H9 (cell line): ENCODE results near the gene MYH11. TPM values are rescaled to one million over a fixed set of nuclear protein-coding genes. Genes with fewer than 3 reads are reported as not detected.

Source experiments
- DNase-seq: peaks from one replicate; pipeline ENCODE4 v3.0.0-alpha.2; 2017
- H2AFZ ChIP-seq: one replicate; pipeline ENCODE4 v1.6.1; 2013; ENCODE audit warnings: mild to moderate bottlenecking, low read length, control low read depth, moderate library complexity
- H2AK5ac ChIP-seq: 2 replicates; pipeline ENCODE4 v1.6.1; 2013; ENCODE audit warnings: low read length, control low read depth, mixed read lengths; ENCODE audit not compliant: insufficient read length
- H2BK120ac ChIP-seq: one replicate; pipeline ENCODE4 v1.6.1; 2013; ENCODE audit warnings: low read depth, mild to moderate bottlenecking, low read length, control low read depth, inconsistent platforms; ENCODE audit not compliant: poor library complexity, severe bottlenecking
- H2BK12ac ChIP-seq: 2 replicates; pipeline ENCODE4 v1.6.1; 2013; ENCODE audit warnings: low read length, control low read depth, mixed read lengths, low read depth; ENCODE audit not compliant: insufficient read length
- H2BK15ac ChIP-seq: 2 replicates; pipeline ENCODE4 v1.6.1; 2013; ENCODE audit warnings: low read depth, low read length, control low read depth
- H2BK20ac ChIP-seq: one replicate; pipeline ENCODE4 v1.6.1; 2013; ENCODE audit warnings: low read depth, mild to moderate bottlenecking, low read length, control low read depth, inconsistent platforms; ENCODE audit not compliant: poor library complexity, severe bottlenecking
- H2BK5ac ChIP-seq: 2 replicates; pipeline ENCODE4 v1.6.1; 2013; ENCODE audit warnings: low read length, control low read depth, mixed read lengths; ENCODE audit not compliant: insufficient read length
- H3K14ac ChIP-seq: 2 replicates; pipeline ENCODE4 v1.6.1; 2013; ENCODE audit warnings: low read length, control low read depth; ENCODE audit not compliant: insufficient read depth
- H3K18ac ChIP-seq: 2 replicates; pipeline ENCODE4 v1.6.1; 2013; ENCODE audit warnings: low read depth, mild to moderate bottlenecking, mixed read lengths, low read length, control low read depth; ENCODE audit not compliant: insufficient read length
- H3K23ac ChIP-seq: 2 replicates; pipeline ENCODE4 v1.6.1; 2013; ENCODE audit warnings: low read length, control low read depth, mixed read lengths, low read depth; ENCODE audit not compliant: insufficient read length
- H3K23me2 ChIP-seq: 2 replicates; pipeline ENCODE4 v1.6.1; 2013; ENCODE audit warnings: low read depth, mild to moderate bottlenecking, mixed read lengths, low read length, control low read depth; ENCODE audit not compliant: insufficient read length, poor library complexity, severe bottlenecking
- H3K27ac ChIP-seq: 2 replicates; pipeline ENCODE4 v1.5.1; 2013; ENCODE audit warnings: low read length, control low read depth, mixed read lengths, low read depth; ENCODE audit not compliant: insufficient read length
- H3K27me3 ChIP-seq: 2 replicates; pipeline ENCODE4 v1.6.1; 2013; ENCODE audit warnings: low read length, control low read depth, inconsistent platforms; ENCODE audit not compliant: insufficient read depth
- H3K4ac ChIP-seq: 2 replicates; pipeline ENCODE4 v1.6.1; 2013; ENCODE audit warnings: low read depth, mild to moderate bottlenecking, control low read depth, inconsistent platforms, low read length, moderate library complexity
- H3K4me1 ChIP-seq: 2 replicates; pipeline ENCODE4 v1.6.1; 2013; ENCODE audit warnings: low read length, control low read depth, inconsistent platforms; ENCODE audit not compliant: insufficient read depth
- H3K4me2 ChIP-seq: 2 replicates; pipeline ENCODE4 v1.6.1; 2013; ENCODE audit warnings: low read length, control low read depth, mixed read lengths; ENCODE audit not compliant: insufficient read length, insufficient read depth
- H3K56ac ChIP-seq: 2 replicates; pipeline ENCODE4 v1.6.1; 2013; ENCODE audit warnings: low read depth, mild to moderate bottlenecking, mixed read lengths, low read length, control low read depth; ENCODE audit not compliant: insufficient read length
- H3K79me1 ChIP-seq: 2 replicates; pipeline ENCODE4 v1.6.1; 2013; ENCODE audit warnings: low read depth, mild to moderate bottlenecking, moderate library complexity, low read length, control low read depth, inconsistent platforms; ENCODE audit not compliant: insufficient read depth, poor library complexity, severe bottlenecking
- H3K79me2 ChIP-seq: 2 replicates; pipeline ENCODE4 v1.6.1; 2013; ENCODE audit warnings: low read length, control low read depth, inconsistent platforms; ENCODE audit not compliant: insufficient read depth
- H3K9ac ChIP-seq: 2 replicates; pipeline ENCODE4 v1.6.1; 2013; ENCODE audit warnings: low read length, control low read depth, mixed read lengths; ENCODE audit not compliant: insufficient read length; ENCODE audit errors: extremely low read depth
- H3K9me3 ChIP-seq: one replicate; pipeline ENCODE4 v1.6.1; 2013; ENCODE audit warnings: low read depth, low read length, inconsistent platforms; ENCODE audit not compliant: control insufficient read depth
- H3T11ph ChIP-seq: one replicate; pipeline ENCODE4 v1.6.1; 2013; ENCODE audit warnings: mild to moderate bottlenecking, low read length, control low read depth, inconsistent platforms
- H4K20me1 ChIP-seq: one replicate; pipeline ENCODE4 v1.6.1; 2013; ENCODE audit not compliant: control insufficient read depth, insufficient read length, insufficient read depth
- H4K5ac ChIP-seq: 2 replicates; pipeline ENCODE4 v1.6.1; 2013; ENCODE audit warnings: low read depth, mild to moderate bottlenecking, mixed read lengths, low read length, control low read depth; ENCODE audit not compliant: insufficient read length
- H4K8ac ChIP-seq: replicated peaks from 2 replicates; pipeline ENCODE4 v1.6.1; 2013; ENCODE audit warnings: low read length, control low read depth, mixed read lengths, low read depth; ENCODE audit not compliant: insufficient read length
- H4K91ac ChIP-seq: 2 replicates; pipeline ENCODE4 v1.6.1; 2013; ENCODE audit warnings: low read depth, mild to moderate bottlenecking, moderate library complexity, mixed read lengths, low read length, control low read depth; ENCODE audit not compliant: insufficient read length
- H3K27ac Mint-ChIP-seq, 3 experiments: 2 replicates in 2 of 3; 3 replicates in 1 of 3; pipeline ENCODE4 v1.8.0; 2020 to 2021; ENCODE audit warnings: mixed read lengths in 3 of 3, mild to moderate bottlenecking in 1 of 3, moderate library complexity in 1 of 3
- H3K27me3 Mint-ChIP-seq: 2 replicates; pipeline ENCODE4 v1.8.0; 2021; ENCODE audit warnings: low read depth, mild to moderate bottlenecking, moderate library complexity, mixed read lengths
- H3K36me3 Mint-ChIP-seq, 3 experiments: 2 replicates in 2 of 3; 3 replicates in 1 of 3; pipeline ENCODE4 v1.8.0; 2020 to 2021; ENCODE audit warnings: low read depth in 3 of 3, mixed read lengths in 3 of 3; ENCODE audit not compliant: insufficient read depth in 1 of 3
- H3K4me1 Mint-ChIP-seq, 2 experiments: 2 replicates each; pipeline ENCODE4 v1.8.0; 2020; ENCODE audit warnings: mixed read lengths in 2 of 2
- H3K4me3 Mint-ChIP-seq, 2 experiments: 2 replicates in 1 of 2; 3 replicates in 1 of 2; pipeline ENCODE4 v1.8.0; 2020 to 2021; ENCODE audit warnings: mild to moderate bottlenecking in 2 of 2, mixed read lengths in 2 of 2, moderate library complexity in 1 of 2
- H3K9me3 Mint-ChIP-seq, 2 experiments: 2 replicates in 1 of 2; 3 replicates in 1 of 2; pipeline ENCODE4 v1.8.0; 2020; ENCODE audit warnings: mild to moderate bottlenecking in 2 of 2, mixed read lengths in 2 of 2, moderate library complexity in 1 of 2
- WGBS: extraction: QIAGEN DNeasy Blood & Tissue Kit; methylation state at CpG from one replicate; pipeline ENCODE4 v1.1.7; 2013; ENCODE audit warnings: missing lambda C conversion rate, low lambda C conversion rate, mixed read lengths; ENCODE audit not compliant: insufficient read length; ENCODE audit errors: extremely low coverage; 5-methylcytosine and 5-hydroxymethylcytosine counted together
- total RNA-seq: library from RNA; stranded (reverse); gene quantifications from 2 replicates; pipeline ENCODE4 v1.2.1, GENCODE V29; 2021
- TF ChIP-seq, protein P1 (sequence below): fragments of 200-600 bp; sonication (generic); conservative IDR thresholded peaks from 3 replicates; pipeline ENCODE4 v1.8.0; 2021; ENCODE audit warnings: antibody characterized with exemption, mild to moderate bottlenecking

Gene MYH11
- total RNA-seq, 1 experiment from 2014 or later = 0.42 TPM

DNA sequence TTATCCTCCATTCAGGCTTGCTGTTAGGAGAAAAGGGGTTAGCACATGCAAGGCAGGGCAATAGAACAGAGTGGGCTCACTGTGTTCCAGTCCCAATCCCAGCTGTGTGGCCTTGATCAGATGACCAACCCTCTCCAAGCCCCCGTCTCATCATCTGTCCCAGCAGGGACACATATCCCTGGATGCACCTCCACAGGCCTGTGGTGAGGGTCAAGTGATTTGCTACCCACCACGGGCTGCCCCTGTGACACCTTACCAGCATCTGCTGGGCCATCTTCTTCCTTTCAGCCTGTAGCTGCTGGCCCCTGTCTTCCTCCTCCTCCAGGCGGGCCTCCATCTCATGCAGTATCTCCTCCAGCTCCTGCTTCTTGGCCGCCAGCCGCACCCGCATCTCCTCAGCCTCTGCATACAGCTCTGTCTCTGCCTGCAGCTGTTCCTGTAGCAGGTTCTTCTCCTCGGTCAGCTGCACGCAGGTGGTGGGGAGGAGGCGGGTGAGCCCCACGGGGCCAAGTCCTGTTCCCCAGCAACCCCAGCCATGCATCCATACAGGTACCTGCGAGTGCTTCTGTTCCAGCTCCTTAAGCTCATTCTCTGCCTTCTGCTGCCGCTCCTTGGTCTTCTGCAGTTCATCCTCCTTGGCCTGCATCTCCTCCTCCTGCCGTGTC lies 115.5 kb downstream of the MYH11 start:
- H3K4me1 Mint-ChIP-seq = peaks cover 10 to 21% of the 10 kb centered on the region in 2 experiments

More for the DNA sequence above, 115.5 kb downstream of the MYH11 start:
- Mint-ChIP-seq H3K9me3 (no peaks in the 10 kb centered on the region), H3K4me3 (no peak overlapping the region), H3K27ac (peak overlapping the region in 1 of 3 experiments; percentile 62; a peak in 1 of 7 replicates), H3K36me3 (no peaks in the 10 kb centered on the region), H3K27me3 (no peaks in the 10 kb centered on the region)
- Histone ChIP-seq H2BK20ac (no peak overlapping the region), H3T11ph (no peak overlapping the region), H3K27me3 (no peaks in the 10 kb centered on the region), H3K9me3 (no peaks in the 10 kb centered on the region), H4K8ac (no peak overlapping the region), H3K14ac (no peak overlapping the region), H3K9ac (no peak overlapping the region), H2BK15ac (no peak overlapping the region), H3K4ac (no peak overlapping the region), H3K56ac (no peak overlapping the region), H2BK12ac (no peak overlapping the region), H2BK120ac (no peak overlapping the region), H4K20me1 (no peaks in the 10 kb centered on the region), H4K5ac (no peak overlapping the region), H3K18ac (no peak overlapping the region), H4K91ac (no peak overlapping the region), H2AFZ (no peak overlapping the region), H3K4me1 (no peaks in the 10 kb centered on the region), H2AK5ac (no peak overlapping the region), H2BK5ac (no peak overlapping the region), H3K23me2 (no peaks in the 10 kb centered on the region), H3K79me1 (no peaks in the 10 kb centered on the region), H3K4me2 (no peak overlapping the region), H3K79me2 (no peaks in the 10 kb centered on the region), H3K27ac (no peak overlapping the region), H3K23ac (no peak overlapping the region)
- WGBS = no CpG with 5 or more reads among the region's 13 CpGs
- no peak for DNase-seq
- TF ChIP-seq, protein P1, sequence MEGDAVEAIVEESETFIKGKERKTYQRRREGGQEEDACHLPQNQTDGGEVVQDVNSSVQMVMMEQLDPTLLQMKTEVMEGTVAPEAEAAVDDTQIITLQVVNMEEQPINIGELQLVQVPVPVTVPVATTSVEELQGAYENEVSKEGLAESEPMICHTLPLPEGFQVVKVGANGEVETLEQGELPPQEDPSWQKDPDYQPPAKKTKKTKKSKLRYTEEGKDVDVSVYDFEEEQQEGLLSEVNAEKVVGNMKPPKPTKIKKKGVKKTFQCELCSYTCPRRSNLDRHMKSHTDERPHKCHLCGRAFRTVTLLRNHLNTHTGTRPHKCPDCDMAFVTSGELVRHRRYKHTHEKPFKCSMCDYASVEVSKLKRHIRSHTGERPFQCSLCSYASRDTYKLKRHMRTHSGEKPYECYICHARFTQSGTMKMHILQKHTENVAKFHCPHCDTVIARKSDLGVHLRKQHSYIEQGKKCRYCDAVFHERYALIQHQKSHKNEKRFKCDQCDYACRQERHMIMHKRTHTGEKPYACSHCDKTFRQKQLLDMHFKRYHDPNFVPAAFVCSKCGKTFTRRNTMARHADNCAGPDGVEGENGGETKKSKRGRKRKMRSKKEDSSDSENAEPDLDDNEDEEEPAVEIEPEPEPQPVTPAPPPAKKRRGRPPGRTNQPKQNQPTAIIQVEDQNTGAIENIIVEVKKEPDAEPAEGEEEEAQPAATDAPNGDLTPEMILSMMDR = no peak
